Subcutaneous abdominal adipose tissue (tissue), 5 donors: ENCODE data around the gene PARD3.
"Not testable (repeated sequence)": the region's sequence is repeated elsewhere in the genome, so short reads cannot be mapped to it uniquely, and the experiment has no call there.

Source experiments
- H3K27ac ChIP-seq: one replicate; pipeline ENCODE4 v1.7.0; 2013; ENCODE audit warnings: low read depth, mild to moderate bottlenecking, inconsistent platforms, low read length, moderate library complexity
- H3K27me3 ChIP-seq, 5 donors: one replicate each; pipeline ENCODE4 v1.7.0; 2013; ENCODE audit warnings: low read length in 5 of 5, inconsistent platforms in 1 of 5; ENCODE audit not compliant: control insufficient read depth in 5 of 5, insufficient read depth in 4 of 5
- H3K36me3 ChIP-seq, 5 donors: one replicate each; pipeline ENCODE4 v1.7.0; 2013; ENCODE audit warnings: low read length in 5 of 5; ENCODE audit not compliant: control insufficient read depth in 5 of 5, insufficient read depth in 5 of 5
- H3K4me1 ChIP-seq, 5 donors: one replicate each; pipeline ENCODE4 v1.7.0; 2013; ENCODE audit warnings: low read length in 5 of 5, mild to moderate bottlenecking in 3 of 5, moderate library complexity in 1 of 5; ENCODE audit not compliant: control insufficient read depth in 5 of 5, insufficient read depth in 5 of 5
- H3K4me3 ChIP-seq, 5 donors: one replicate each; pipeline ENCODE4 v1.7.0; 2013; ENCODE audit warnings: low read length in 5 of 5, low read depth in 1 of 5
- H3K9ac ChIP-seq, 5 donors: one replicate each; pipeline ENCODE4 v1.7.0; 2013; ENCODE audit warnings: low read length in 5 of 5, mild to moderate bottlenecking in 4 of 5, moderate library complexity in 3 of 5
- H3K9me3 ChIP-seq, 5 donors: one replicate each; pipeline ENCODE4 v1.7.0; 2013; ENCODE audit warnings: low read length in 5 of 5; ENCODE audit not compliant: control insufficient read depth in 5 of 5
- donor health status: healthy.
- donor health status: healthy.
- donor health status: healthy.
- donor health status: healthy.
- donor health status: healthy.

Gene PARD3

GRCh38 chr10:34750795-34751194 is 64.3 kb downstream of the PARD3 start:
- not testable (repeated sequence) for H3K9me3 ChIP-seq, H3K4me3 ChIP-seq, H3K27me3 ChIP-seq, H3K27ac ChIP-seq, H3K9ac ChIP-seq, H3K36me3 ChIP-seq
- H3K4me1 ChIP-seq: peaks cover 0 to 26% (median 7%) of the 10 kb centered on the region in 5 donors

- Histone ChIP-seq H3K27ac (no peak overlapping the region), H3K36me3 (no peaks in the 10 kb centered on the region), H3K9me3 (no peaks in the 10 kb centered on the region), H3K27me3 (no peaks in the 10 kb centered on the region), H3K9ac (no peak overlapping the region), H3K4me1 (peaks cover 0 to 19% (median 7%) of the 10 kb centered on the region in 5 donors), H3K4me3 (no peak overlapping the region)
These were observed 66.3 kb downstream of the PARD3 start for GRCh38 chr10:34748767-34749166.

GRCh38 chr10:34748357-34748756 is 66.7 kb downstream of the PARD3 start:
- H3K9me3 ChIP-seq: no peaks in the 10 kb centered on the region
- no peak overlapping the region for H3K27ac ChIP-seq
- H3K27me3 ChIP-seq: no peaks in the 10 kb centered on the region
- peaks cover 0 to 19% (median 4%) of the 10 kb centered on the region in 5 donors for H3K4me1 ChIP-seq
- H3K36me3 ChIP-seq: no peaks in the 10 kb centered on the region
- no peak overlapping the region for H3K4me3 ChIP-seq
- no peak overlapping the region for H3K9ac ChIP-seq

GRCh38 chr10:34746094-34746493 is 69.0 kb downstream of the PARD3 start:
- H3K4me3 ChIP-seq: no peak overlapping the region
- peaks cover 0 to 12% (median 4%) of the 10 kb centered on the region in 5 donors for H3K4me1 ChIP-seq
- no peaks in the 10 kb centered on the region for H3K9me3 ChIP-seq
- H3K27me3 ChIP-seq: no peaks in the 10 kb centered on the region
- H3K27ac ChIP-seq: no peak overlapping the region
- H3K9ac ChIP-seq: no peak overlapping the region
- H3K36me3 ChIP-seq: no peaks in the 10 kb centered on the region

- Histone ChIP-seq H3K27me3 (no peaks in the 10 kb centered on the region), H3K4me1 (peaks cover 0 to 15% (median 4%) of the 10 kb centered on the region in 5 donors), H3K27ac (no peak overlapping the region), H3K36me3 (no peaks in the 10 kb centered on the region), H3K9ac (no peak overlapping the region), H3K4me3 (no peak overlapping the region), H3K9me3 (no peaks in the 10 kb centered on the region)
These were observed 69.9 kb downstream of the PARD3 start for GRCh38 chr10:34745244-34745643.

- Histone ChIP-seq H3K27ac (no peak overlapping the region), H3K27me3 (no peaks in the 10 kb centered on the region), H3K9ac (no peak overlapping the region), H3K4me3 (no peak overlapping the region), H3K36me3 (no peaks in the 10 kb centered on the region), H3K9me3 (no peaks in the 10 kb centered on the region), H3K4me1 (peaks cover 6 to 21% (median 10%) of the 10 kb centered on the region in 5 donors)
These were observed 70.5 kb downstream of the PARD3 start for GRCh38 chr10:34744590-34744989.

GRCh38 chr10:34743814-34744213 is 71.3 kb downstream of the PARD3 start:
- Histone ChIP-seq H3K27me3 (no peaks in the 10 kb centered on the region), H3K27ac (no peak overlapping the region), H3K36me3 (no peaks in the 10 kb centered on the region), H3K4me3 (no peak overlapping the region), H3K4me1 (peaks cover 6 to 25% (median 14%) of the 10 kb centered on the region in 5 donors), H3K9me3 (no peaks in the 10 kb centered on the region), H3K9ac (peak overlapping the region in 1 of 5 donors; percentile 20)

GRCh38 chr10:34742456-34742855 is 72.6 kb downstream of the PARD3 start:
- no peak overlapping the region for H3K27ac ChIP-seq
- no peak overlapping the region for H3K9ac ChIP-seq
- no peaks in the 10 kb centered on the region for H3K9me3 ChIP-seq
- H3K4me1 ChIP-seq: peaks cover 6 to 25% (median 14%) of the 10 kb centered on the region in 5 donors
- no peak overlapping the region for H3K4me3 ChIP-seq
- no peaks in the 10 kb centered on the region for H3K27me3 ChIP-seq
- H3K36me3 ChIP-seq: no peaks in the 10 kb centered on the region

- peaks cover 6 to 25% (median 14%) of the 10 kb centered on the region in 5 donors for H3K4me1 ChIP-seq
- H3K27ac ChIP-seq, H3K36me3 ChIP-seq, H3K9ac ChIP-seq, H3K9me3 ChIP-seq, H3K27me3 ChIP-seq, H3K4me3 ChIP-seq: not testable (repeated sequence)
These were observed 74.0 kb downstream of the PARD3 start for GRCh38 chr10:34741087-34741486.

GRCh38 chr10:34740321-34740720 is 74.8 kb downstream of the PARD3 start:
- Histone ChIP-seq H3K4me3 (peak overlapping the region in 1 of 5 donors; percentile 47), H3K4me1 (peaks cover 6 to 27% (median 14%) of the 10 kb centered on the region in 5 donors), H3K27ac (no peak overlapping the region), H3K9me3 (no peaks in the 10 kb centered on the region), H3K27me3 (no peaks in the 10 kb centered on the region), H3K36me3 (no peaks in the 10 kb centered on the region), H3K9ac (no peak overlapping the region)

- peak overlapping the region in 1 of 5 donors; percentile 32 for H3K9ac ChIP-seq
- peak overlapping the region in 4 of 5 donors; percentile 2 to 54 (median 46) for H3K4me3 ChIP-seq
- peaks cover 6 to 30% (median 14%) of the 10 kb centered on the region in 5 donors for H3K4me1 ChIP-seq
- no peaks in the 10 kb centered on the region for H3K36me3 ChIP-seq
- H3K27me3 ChIP-seq: no peaks in the 10 kb centered on the region
- no peaks in the 10 kb centered on the region for H3K9me3 ChIP-seq
- no peak overlapping the region for H3K27ac ChIP-seq
These were observed 75.2 kb downstream of the PARD3 start for GRCh38 chr10:34739915-34740314.
